Activated T-cell treated with anti-CD3 and anti-CD28 coated beads for 1 hour (primary cell): ENCODE results near the gene SLC22A3.
"Not testable (repeated sequence)": the region's sequence is repeated elsewhere in the genome, so short reads cannot be mapped to it uniquely, and the experiment has no call there.

Experiments used
- DNase-seq: peaks from one replicate; pipeline ENCODE4 v3.0.0-alpha.2; 2020; ENCODE audit warnings: low read depth

Gene SLC22A3, protein sequence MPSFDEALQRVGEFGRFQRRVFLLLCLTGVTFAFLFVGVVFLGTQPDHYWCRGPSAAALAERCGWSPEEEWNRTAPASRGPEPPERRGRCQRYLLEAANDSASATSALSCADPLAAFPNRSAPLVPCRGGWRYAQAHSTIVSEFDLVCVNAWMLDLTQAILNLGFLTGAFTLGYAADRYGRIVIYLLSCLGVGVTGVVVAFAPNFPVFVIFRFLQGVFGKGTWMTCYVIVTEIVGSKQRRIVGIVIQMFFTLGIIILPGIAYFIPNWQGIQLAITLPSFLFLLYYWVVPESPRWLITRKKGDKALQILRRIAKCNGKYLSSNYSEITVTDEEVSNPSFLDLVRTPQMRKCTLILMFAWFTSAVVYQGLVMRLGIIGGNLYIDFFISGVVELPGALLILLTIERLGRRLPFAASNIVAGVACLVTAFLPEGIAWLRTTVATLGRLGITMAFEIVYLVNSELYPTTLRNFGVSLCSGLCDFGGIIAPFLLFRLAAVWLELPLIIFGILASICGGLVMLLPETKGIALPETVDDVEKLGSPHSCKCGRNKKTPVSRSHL

DNA sequence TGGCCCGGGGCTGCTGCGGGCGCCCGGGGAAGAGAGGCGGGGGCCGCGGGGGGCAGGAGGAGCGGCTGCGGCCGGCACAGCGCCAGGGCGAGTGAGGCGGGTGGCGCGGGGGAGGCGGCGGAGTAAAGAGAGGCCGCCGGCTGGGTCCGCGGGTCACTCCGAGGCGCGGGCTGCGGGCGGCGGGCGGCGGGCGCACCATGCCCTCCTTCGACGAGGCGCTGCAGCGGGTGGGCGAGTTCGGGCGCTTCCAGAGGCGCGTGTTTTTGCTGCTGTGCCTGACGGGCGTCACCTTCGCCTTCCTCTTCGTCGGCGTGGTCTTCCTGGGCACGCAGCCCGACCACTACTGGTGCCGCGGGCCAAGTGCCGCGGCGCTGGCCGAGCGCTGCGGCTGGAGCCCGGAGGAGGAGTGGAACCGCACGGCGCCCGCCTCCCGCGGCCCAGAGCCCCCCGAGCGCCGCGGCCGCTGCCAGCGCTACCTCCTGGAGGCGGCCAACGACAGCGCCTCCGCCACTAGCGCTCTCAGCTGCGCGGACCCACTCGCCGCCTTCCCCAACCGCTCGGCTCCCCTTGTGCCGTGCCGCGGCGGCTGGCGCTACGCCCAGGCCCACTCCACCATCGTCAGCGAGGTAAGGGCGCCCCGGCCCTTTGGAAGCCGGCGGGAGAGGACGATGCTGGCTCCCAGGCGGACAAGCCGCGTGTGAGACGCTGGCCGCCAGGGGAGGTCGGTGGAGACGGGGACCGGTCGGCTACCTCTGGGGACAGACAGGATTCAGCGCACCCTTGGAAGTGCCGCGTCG lies at the start of gene SLC22A3:
Gene SLC22A3 (plus strand): TSS at position 156 of the 797 bp plus-strand sequence. CDS start 42 bp downstream, at position 198.
- DNase-seq: no peak

DNA sequence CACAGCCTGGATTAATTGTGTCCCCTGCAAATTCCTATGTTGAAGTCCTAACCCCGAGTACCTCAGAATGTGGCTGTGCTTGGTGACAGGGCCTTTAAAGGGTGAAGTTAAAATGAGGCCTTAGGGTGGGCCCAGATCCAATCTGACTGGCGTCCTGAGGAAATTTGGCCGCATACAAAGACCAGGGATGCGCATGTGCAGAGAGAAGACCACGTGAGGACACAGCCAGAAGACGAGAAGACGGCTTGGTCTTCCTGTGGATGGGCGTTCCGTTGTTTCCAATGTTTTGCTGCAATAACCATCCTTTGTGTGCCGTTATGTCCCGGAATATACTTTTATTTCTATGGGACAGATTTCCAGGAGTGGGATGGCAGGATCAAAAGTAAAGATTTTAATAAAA lies 48.6 kb upstream of the SLC22A3 start:
- DNase-seq: no peak

DNA sequence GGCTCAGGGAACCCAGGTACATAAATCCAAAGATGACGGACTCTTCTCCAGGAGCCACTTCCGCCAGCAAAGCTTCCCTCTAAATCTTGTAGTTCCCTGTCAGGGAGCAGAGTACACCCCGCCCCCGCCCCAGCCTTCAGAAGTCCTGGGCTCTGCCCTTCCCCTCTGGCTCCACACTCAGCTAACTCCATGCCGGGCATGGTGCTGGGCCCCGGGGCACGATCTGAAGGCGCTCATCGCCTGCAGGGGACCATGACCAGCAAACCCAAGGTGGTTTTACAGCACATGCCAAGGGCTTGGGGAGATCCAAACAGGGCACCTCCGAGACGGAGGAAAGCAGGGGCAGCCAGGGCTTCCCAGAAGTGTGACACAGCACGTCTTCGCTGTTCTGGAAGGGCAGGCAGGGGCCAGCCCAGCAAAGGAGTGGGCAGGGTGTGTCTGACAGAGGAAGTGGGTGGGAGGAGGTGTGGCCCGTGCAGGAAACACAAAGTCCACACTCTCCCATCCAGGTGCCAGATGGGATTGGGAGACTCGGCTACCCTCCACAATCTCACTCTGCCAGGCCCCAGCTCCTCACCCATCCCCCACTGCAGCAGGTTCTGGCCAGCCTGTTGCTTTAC lies 48.0 kb upstream of the SLC22A3 start:
- DNase-seq: no peak

DNA sequence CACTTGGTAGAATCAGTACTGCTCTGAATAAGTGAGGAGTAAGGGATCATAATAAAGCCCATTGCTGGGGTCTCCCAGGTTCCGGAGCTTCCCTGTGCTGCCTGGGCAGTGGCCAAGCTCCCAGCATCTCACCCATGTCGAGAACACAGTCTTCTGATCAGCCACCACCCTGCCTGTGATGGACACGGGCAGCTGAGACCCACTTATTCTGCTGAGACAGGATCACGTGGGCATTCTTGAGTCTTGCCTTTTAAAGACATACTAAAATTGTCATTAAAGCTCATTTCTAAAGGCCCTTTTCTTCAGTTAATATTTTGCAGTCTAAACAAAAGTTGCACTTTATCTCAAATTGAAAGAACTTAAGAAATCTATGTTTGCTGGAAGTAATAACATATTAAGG lies 46.8 kb upstream of the SLC22A3 start:
- DNase-seq: no peak

DNA sequence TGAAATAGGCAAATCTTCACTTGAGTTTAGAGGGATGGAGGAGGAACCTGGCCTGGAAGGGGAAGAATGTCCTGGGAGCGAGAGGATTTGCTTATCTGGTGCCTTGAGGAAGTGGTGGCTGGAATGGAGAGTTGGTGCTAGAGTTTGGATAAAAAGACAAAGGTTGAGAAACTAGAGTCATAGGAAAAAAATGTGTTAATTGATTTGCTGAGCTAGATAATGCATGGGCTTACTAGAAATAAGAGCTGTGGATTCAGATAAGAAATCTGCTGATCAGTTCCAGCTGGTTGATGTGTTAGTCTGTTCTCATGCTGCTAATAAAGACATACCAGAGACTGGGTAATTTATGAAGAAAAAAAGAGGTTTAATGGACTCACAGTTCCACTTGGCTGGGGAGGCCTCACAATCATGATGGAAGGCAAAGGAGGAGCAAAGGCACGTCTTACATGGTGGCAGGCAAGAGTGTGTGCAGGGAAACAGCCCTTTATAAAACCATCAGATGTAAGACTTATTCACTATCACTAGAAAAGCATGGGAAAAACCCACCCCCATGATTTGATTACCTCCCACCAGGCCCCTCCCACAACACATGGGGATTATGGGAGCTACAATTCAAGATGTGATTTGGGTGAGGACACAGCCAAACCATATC lies 45.6 kb upstream of the SLC22A3 start:
- not testable (repeated sequence) for DNase-seq

DNA sequence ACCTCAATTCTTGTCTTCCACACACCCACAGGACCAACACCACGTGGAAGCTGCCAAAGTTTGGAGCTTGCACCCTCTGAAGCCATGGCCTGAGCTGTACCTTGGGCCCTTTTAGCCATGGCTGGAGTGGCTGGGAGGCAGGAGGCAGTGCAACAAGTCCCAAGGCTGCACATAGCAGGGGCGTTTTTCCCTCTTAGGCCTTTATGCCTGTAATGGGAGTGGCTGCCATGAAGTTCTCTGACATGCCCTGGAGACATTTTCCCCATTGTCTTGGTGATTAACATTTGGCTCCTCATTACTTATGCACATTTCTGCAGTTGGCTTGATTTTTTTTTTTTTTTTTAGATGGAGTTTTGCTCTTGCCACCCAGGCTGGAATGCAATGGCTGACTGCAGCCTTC lies 44.4 kb upstream of the SLC22A3 start:
- DNase-seq: no peak

DNA sequence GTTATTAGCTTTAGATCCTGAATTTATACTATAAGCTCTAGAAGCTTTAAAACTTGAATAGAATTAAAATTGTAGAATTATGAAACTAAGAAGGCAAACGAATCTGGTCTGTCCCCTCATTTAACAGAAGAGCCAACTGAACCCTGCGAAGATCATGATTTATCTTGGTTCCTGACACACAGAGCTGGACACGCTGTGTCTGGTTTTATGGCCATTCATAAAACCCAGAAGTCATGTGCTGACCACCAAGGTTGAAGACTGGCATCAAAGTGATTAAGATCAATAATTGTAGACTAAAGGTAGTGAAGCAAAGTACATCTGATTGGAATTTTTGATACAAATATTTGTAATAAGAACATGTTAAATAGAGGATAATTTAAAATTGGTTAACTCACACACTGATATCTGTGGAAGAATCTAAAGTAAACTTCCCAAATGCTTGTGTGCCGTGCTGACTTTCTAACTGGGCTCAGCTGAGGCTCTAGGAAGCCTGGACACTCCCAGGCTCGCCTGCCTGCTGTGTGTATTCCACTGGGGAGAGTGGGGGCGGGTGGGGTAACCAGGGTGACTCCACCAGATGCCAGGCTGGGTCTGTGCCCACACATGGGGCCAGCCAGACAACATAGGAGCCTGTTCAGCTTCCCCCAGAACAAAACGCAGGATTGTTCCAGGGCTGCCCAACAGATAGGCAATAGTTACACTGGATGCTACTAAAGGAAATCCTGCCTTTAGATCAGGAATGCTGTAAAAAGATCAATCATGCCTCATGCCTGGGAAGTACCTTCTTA lies 42.1 kb upstream of the SLC22A3 start:
- DNase-seq: no peak

DNA sequence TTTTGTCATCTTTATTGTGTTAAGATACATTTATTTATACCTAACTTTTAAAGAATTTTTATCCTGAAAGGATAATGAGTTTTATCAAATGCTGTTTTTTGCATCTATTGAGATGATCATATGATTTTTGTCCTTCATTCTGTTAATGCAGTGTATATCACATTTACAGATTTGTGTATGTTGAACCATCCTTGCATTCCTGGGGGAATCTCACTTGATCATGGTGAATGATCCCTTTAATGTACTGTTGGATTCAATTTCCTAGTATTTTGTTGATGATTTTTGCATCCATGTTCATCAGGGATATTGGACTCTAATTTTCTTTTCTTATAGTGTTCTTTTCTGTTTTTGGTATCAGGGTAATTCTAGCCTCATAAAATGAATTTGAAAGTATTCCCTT lies 38.5 kb upstream of the SLC22A3 start:
- no peak for DNase-seq

DNA sequence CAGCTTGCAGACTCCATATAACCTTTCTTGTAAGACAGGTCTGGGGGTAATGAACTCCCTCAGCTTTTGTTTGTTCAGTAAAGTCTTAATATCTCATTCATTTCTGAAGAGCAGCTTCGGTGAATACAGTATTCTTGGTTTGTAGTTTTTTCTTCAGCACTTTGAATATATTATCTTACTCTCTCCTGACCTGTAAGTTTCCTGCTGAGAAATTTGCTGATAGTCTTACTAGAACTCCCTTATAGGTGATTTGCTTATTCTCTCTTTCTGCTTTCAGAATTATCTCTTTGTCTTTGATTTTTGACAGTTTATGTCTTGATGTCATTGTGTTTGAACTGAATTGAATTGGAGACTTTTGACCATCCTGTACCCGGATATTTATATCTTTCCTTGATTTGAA lies 35.3 kb upstream of the SLC22A3 start:
- DNase-seq: no peak

DNA sequence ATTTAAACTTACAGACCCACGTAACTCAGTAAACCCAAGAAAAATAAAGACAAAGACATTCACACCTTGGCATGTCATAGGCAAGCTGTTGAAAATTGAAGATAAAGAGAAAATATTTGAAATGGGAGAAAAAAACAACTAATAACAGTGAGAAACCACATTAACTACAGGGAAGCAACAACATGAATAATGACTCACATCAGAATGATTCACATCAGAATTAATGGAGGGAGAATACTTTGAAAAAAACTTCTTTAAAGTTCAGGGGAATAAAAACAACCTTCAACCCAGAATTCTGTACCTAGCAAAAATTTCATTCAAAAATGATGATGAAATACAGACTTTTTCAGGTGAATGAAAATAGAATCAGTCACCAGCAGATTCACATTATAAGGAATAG lies 32.9 kb upstream of the SLC22A3 start:
- DNase-seq: no peak

DNA sequence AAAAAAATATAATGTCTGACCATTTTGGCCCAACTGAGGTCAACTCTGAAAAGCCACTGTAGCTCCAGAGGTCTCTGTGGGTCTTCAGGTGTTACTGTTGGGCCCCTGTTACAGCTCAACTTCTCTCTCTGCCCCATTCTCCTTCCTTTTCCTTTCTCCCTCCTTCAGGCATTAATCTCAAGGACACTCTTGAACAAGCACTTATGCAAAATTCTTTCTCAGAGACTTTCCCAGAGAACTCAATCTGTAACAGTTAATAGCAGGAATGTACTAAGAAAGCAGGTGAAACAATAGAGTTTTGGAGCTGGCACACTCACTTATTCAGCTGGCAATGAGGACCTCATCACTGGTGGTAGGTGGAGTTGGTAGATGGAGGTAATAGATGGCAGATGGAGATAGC lies 31.9 kb upstream of the SLC22A3 start:
- DNase-seq: no peak

DNA sequence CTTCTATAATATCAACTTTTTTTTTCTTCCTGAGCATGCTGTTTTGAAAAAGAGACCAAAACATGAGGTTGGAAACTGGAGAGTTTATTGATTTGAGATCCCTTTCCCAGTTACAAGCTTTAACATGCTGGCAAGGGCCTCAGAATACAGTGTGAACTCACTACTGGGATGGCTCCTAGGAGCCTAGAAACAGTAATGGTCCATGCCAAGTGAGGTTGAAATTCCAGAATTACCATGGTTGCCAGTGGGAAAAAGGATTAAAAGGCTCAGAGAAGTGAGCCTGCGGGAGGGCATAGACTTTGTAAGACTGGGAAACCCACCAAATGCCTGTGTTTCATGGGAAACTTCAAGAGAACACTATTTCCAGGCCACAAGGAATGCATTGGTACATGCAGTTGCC lies 28.9 kb upstream of the SLC22A3 start:
- no peak for DNase-seq

DNA sequence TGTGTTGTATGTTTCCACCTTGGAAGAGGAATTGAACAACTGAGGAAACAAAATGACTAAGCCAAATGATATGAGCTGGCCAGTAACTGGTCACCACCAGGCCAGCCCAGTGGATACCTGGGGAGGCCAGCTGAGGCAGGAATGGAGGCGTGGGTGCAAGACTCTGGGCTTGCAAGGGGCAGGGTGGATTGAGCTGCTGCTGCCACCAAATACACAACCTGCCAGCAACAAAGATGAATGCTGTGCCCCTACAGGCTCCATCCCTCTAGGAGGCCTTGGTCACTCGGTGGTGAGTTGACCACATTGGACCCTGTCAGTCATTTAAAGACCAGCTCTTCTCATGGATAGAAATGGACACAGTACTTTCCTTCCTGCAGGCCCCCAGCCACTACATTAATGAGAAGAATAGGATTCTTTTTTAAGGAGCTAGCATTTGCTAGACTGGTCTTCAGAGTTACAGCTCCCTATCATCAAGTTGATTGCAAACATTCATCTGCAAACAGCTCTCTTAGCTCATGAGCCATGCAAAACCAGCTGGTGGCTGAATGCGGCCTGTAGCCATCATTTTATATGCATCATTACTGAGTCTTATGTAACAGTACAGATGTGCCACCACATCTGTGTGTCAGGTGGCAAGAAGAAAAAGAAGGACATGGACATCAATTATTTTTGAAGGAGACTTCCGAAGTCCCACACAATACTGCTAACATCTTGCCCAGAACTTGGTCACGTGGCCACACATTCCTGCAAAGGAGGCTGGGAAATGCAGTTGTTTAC lies 26.3 kb upstream of the SLC22A3 start:
- no peak for DNase-seq

DNA sequence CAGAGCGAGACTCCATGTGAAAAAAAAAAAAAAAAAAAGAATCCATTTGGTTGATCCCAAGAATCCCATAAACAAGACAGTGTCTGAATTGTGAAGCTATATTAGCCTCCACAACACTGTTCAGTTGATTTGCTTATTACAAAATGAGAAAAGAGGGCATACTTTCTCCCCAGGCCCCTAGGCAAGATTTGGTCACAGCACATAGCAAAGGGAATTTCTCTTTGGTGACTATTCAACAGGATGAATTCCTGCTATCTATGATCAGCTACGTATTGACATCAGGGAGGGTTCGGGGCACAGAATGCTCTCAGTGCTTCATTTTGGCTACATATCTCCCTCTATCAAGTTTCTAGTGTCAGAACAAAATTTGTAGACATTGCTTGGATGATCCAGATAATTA lies 20.2 kb upstream of the SLC22A3 start:
- no peak for DNase-seq

DNA sequence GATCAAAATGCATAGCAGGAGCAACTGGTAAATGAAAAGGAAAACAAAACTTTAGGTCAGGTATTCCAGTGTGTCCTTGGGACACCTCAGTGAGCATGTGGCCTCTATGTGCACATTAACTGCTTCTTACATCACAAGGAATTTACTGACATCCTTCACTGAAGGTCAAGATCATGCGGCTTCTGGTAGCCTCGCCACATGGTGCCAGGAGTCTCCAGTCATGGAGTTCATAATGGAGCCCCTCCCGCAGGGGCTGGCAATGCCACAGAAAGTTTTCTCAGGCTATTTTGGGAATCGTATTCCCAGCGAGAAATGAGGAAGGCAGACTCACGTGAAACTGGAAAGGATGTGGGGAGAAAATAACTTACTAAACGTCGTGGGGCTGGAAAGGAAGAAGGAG lies 19.7 kb upstream of the SLC22A3 start:
- DNase-seq: no peak

DNA sequence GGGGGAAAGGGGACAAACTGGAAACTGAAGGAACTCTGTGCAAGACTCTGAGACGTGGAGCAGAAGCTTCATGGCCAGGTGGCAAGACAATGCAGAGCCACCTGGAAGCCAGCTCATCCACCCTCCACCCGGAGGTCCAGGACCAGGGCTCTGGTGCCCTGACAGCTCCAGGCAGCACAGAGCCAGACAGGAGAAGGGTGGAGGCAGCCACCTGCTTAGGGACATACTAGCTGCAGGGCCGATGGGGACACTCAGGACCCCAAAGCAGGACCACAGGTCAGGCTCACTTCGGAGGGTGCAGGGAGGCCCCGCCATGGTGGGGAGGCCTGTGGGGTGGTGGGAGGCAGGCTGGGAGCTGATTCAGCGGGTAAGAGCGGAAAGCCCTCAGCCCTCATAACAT lies 19.0 kb upstream of the SLC22A3 start:
- no peak for DNase-seq

DNA sequence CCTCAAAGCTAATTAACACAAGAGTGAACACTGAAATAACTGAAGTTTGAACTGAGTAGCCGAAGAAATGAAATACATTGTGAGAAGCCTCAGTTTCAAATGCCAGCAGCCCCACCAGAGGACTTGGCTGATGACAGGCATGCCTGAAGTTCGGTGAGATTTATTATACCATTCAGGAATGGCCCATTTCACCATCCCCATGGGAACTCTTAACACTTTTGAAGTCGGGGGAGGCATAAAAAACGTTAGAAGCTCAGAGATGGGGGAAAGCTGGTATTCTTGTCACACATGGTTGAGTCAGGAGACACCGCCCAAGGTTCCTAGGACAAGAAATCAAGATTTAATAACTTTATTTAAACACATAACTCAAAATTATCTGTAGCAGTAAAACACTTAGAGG lies 17.6 kb upstream of the SLC22A3 start:
- DNase-seq: no peak

DNA sequence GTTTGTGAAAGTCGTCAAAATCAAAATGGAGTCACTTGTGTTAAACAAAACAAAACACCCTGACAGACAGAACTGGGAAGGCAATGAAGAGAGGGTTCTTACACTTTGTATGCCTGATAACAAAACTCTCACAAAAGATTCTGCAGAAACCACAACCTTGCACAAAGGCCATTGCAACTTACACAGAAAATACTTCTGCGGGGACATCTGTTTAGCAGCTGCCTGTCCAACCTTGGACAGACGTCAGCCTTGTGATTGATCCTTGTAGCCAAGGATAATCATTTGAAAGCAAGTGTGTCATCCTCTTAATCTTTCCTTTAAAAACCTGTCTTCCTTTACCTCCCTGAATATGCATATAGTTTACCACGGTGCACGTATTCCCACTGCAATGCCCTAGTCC lies 17.0 kb upstream of the SLC22A3 start:
- DNase-seq: no peak

DNA sequence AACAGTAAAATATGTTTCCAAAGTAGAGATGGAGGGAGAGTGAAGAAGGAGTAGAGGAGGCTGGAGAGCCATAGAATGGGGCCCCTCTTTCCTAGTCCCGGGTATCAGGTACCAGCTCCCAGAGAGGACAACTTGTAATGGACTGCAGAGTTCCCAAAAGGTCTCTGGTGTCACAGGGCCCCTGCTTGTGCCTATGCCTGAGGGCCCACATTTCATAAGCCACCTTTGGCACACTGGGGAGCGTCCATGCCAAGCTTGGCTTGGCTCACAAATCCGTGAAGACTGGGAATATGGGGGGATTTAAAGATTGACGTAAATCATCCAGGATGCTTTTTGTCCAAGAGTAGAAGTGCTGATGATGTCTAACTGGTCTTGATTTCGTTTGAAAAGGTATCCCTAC lies 16.4 kb upstream of the SLC22A3 start:
- DNase-seq: no peak

DNA sequence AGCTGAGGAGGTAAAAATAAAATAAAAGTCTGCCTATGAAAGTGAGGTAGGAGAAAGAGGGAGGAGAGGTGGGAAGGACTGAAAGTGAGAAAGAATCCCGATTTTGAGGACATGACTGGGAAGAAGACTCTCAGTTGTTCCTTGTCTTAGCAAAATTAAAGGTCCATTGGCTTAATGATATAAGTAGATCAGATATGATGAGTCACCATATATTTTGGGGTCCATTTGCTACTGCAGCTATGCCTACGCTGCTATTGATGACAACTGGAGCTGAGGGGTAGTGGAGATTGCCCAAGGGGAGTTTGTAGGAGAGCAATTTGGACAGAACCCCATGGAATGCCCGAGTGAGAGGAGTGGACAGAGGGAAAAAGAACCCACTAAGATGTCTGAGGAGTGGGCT lies 15.1 kb upstream of the SLC22A3 start:
- DNase-seq: no peak

DNA sequence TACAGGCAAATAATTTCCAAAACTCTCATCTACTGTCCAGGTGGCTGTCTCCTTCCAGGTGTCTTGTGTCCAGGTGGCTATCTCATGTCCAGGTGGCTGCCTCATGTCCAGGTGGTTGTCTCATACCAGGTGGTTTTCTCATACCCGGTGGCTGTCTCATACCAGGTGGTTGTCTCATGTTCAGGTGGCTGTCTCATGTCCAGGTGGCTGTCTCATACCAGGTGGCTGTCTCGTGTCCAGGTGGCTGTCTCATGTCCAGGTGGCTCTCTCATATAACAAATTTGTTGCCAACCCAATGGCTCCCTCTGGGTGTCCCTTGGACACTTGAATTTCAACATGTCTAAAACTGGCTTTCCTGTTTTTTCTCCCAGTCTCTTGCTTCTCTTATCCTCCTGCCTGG lies 14.3 kb upstream of the SLC22A3 start:
- no peak for DNase-seq
